Keratinocyte (primary cell): ENCODE results near the gene SYNE2.

ENCODE experiments used
- CTCF ChIP-seq, 3 experiments: IDR thresholded peaks in 1 of 3; conservative IDR thresholded peaks in 1 of 3; optimal IDR thresholded peaks in 1 of 3; 2 replicates in 2 of 3; 3 replicates in 1 of 3; pipeline versions ENCODE3 to v1.5.1; 2011; ENCODE audit warnings: low read length in 3 of 3, mild to moderate bottlenecking in 3 of 3, moderate library complexity in 2 of 3, control low read depth in 1 of 3, inconsistent platforms in 1 of 3; ENCODE audit not compliant: insufficient read depth in 2 of 3; ENCODE audit errors: extremely low read depth in 1 of 3
- EZH2 ChIP-seq: IDR thresholded peaks from one replicate; pipeline ENCODE4 v1.6.1; 2012; ENCODE audit warnings: inconsistent platforms, mild to moderate bottlenecking, low read length, moderate library complexity

- TF ChIP-seq CTCF (optimal IDR thresholded peaks at IDR 0.05 in 1 of 3, IDR thresholded peaks at IDR 0.05 in 1 of 3, conservative IDR thresholded peaks at IDR 0.05 in 1 of 3; ENCODE audit: extremely low read depth in 1 of 3, insufficient read depth in 2 of 3, low read length in 3 of 3) (no peak), EZH2 (no peak)
These were observed 35.1 kb downstream of the SYNE2 start for GRCh38 chr14:63887899-63888298.
